NCI-H128 (cell line): ENCODE results near the gene MTCL3.

ENCODE experiments used
- DNase-seq: peaks from one replicate; lab custom pipeline; 2025; ENCODE audit not compliant: unreplicated experiment; lab: John Stamatoyannopoulos, UW

Gene MTCL3

GRCh38 chr6:127471379-127472255 is 47.5 kb downstream of the MTCL3 start:
- no peak for DNase-seq

GRCh38 chr6:127468936-127469335 is 50.2 kb downstream of the MTCL3 start:
- no peak for DNase-seq

- DNase-seq, result no peak
Measured at GRCh38 chr6:127466416-127466815, 52.7 kb downstream of the MTCL3 start.

GRCh38 chr6:127464881-127465459 is 54.2 kb downstream of the MTCL3 start:
- DNase-seq, result no peak

- no peak for DNase-seq
Measured at GRCh38 chr6:127464161-127464880, 54.8 kb downstream of the MTCL3 start.

GRCh38 chr6:127463056-127463455 is 56.1 kb downstream of the MTCL3 start:
- no peak for DNase-seq

GRCh38 chr6:127462376-127462775 is 56.8 kb downstream of the MTCL3 start:
- DNase-seq, result no peak

- no peak for DNase-seq
Measured at GRCh38 chr6:127460465-127460864, 58.7 kb downstream of the MTCL3 start.

GRCh38 chr6:127459231-127459641 is 59.9 kb downstream of the MTCL3 start, which contains the start of gene KIAA0408:
TSS of gene KIAA0408 (minus strand) at chr6:127459389. CDS start at chr6:127453981, 5,408 bp downstream.
- DNase-seq, result no peak

GRCh38 chr6:127458817-127459216 is 60.3 kb downstream of the MTCL3 start:
- no peak for DNase-seq

GRCh38 chr6:127458222-127458621 is 60.9 kb downstream of the MTCL3 start:
- DNase-seq, result no peak

GRCh38 chr6:127457456-127458064 is 61.6 kb downstream of the MTCL3 start:
- no peak for DNase-seq

GRCh38 chr6:127456465-127456864 is 62.7 kb downstream of the MTCL3 start:
- DNase-seq, result no peak

GRCh38 chr6:127453845-127454619 is 65.1 kb downstream of the MTCL3 start:
- DNase-seq, result no peak

GRCh38 chr6:127452803-127453202 is 66.3 kb downstream of the MTCL3 start:
- DNase-seq, result no peak

GRCh38 chr6:127451388-127451787 is 67.7 kb downstream of the MTCL3 start:
- no peak for DNase-seq

- DNase-seq, result no peak
Measured at GRCh38 chr6:127447780-127448179, 71.4 kb downstream of the MTCL3 start.

- DNase-seq, result no peak
Measured at GRCh38 chr6:127446356-127446755, 72.8 kb downstream of the MTCL3 start.

GRCh38 chr6:127441881-127442280 is 77.3 kb downstream of the MTCL3 start:
- no peak for DNase-seq

GRCh38 chr6:127439718-127440117 is 79.4 kb downstream of the MTCL3 start:
- DNase-seq, result no peak
